Measurements from ENCODE around the gene SPATA31E1.
"Not testable (repeated sequence)": the region's sequence is repeated elsewhere in the genome, so short reads cannot be mapped to it uniquely, and the experiment has no call there.

The SPATA31E1 gene

GRCh38 chr9:87886933-87887505 is 4.3 kb downstream of the SPATA31E1 start:
- no peak for DNase-seq

DNA sequence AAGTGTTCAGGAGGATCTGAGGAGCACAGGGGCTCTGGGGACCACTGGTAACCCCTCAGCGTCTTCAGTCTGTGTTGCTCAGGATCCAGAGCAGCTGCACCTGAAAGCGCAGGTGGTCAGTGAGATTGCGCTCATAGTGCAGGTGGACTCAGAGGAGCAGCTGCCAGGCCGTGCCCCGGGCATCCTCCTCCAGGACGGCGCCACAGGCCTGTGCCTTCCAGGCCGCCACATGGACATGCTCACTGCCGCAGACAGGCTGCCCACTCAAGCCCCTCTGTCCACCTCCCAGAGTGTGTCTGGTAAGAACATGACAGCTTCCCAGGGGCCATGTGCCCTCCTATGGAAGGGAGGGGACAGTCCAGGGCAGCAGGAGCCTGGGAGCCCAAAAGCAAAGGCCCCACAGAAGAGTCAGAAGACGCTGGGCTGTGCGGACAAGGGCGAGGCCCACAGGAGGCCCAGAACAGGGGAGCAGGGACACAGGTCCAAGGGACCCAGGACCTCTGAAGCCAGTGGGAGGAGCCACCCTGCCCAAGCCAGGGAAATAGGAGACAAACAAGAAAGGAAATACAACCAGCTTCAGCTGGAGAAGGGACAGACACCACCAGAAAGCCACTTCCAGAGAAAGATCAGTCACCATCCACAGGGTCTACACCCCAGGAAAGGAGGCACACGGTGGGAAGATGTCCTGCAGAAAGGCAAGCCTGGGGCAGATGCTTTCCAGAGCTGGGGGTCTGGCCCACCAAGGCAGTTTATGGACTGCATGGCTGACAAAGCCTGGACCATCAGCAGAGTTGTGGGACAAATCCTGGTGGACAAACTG is 5.2 kb downstream of the SPATA31E1 start:
- no peak for DNase-seq

GRCh38 chr9:87888501-87888900 is 5.8 kb downstream of the SPATA31E1 start:
- DNase-seq = no peak

- no peak for DNase-seq
Observed at GRCh38 chr9:87889065-87889881, 6.6 kb downstream of the SPATA31E1 start.

DNA sequence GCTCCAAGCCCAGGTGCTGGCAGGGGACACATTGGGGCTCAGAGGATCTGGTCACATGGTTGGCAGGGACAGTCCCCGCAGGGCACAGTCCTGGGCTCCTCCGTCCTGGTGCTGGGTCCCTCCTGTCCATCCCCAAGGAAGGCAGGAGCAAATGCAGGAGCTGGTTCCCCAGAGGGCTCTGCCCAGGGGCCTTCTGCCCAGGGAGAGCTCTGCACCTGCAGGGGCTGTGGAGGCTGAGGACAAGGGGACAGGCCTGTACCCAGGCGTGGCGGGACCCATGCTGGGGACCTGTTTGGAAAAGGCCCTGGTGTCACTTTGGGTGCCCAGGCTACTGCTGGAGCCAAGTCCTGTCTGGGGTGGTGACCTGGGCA is 7.2 kb downstream of the SPATA31E1 start:
- DNase-seq = no peak

DNA sequence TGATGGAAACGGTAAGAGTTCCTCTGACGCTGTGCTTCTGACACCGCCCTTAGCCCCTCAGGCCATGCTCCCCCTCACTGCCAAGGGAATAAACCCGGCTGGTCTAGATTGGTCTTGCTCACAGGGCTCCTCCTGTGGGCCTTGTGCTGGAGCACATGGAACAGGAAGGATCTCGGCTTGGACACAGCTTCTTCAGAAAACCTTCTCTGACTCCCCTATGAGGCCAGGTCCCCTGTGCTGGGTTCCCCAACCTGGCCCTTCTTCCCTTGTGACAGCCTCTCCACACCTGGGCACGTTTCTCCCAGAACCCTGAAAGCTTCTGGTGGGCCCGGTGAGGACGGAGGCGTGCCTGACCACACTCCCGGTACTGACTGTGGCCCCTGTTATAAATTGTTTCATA is 8.2 kb downstream of the SPATA31E1 start:
- DNase-seq = no peak

DNA sequence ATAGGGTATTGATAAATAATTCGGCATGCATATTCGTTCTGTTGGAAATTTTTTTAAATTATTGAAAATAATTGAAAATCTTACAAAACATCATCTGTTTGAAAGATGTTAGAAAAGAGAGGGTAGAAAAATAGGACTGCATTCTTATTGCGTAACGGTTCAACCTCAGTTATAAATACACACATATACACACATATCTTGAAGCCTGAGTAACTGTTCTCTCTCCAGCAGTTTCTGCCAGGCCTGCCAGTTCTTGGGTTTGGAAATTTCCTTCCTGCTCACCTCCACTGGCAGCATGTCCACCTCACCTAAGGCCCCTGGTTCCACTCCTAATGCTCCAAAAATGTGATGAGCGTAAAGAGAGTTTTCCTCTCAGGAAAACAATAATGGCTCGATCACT is 9.1 kb downstream of the SPATA31E1 start:
- DNase-seq = no peak

GRCh38 chr9:87892956-87893355 is 10.3 kb downstream of the SPATA31E1 start:
- no peak for DNase-seq

DNA sequence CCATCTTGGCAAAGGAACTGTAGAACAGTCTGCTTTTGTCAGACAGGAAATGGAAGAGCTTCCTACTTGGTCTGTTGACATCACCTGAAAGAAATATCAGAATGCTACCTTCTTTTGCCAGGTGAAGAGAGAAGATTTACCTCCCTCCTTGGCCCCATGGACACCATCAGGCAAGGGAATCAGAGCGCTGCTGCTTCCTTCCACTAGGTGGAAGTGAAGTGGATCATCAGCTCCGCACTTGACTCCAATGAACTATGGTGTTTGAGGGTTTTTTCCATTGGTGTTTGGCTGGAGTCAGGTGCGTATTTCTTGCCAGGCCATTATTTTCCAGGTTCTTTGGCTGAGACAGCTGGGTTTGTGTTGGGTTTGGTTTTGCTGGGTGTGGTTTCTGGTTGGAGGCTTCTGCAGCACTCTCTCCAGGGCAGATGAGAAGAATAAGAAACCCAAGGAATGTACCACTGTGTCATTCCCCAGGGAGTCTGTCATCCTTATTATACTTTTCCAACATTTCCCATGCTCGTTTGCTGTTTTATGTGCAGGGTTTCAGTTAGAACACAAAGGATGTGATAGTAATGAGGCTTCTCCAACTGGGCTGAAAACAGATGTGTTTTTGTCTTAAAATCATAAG is 12.4 kb downstream of the SPATA31E1 start:
- DNase-seq = no peak

DNA sequence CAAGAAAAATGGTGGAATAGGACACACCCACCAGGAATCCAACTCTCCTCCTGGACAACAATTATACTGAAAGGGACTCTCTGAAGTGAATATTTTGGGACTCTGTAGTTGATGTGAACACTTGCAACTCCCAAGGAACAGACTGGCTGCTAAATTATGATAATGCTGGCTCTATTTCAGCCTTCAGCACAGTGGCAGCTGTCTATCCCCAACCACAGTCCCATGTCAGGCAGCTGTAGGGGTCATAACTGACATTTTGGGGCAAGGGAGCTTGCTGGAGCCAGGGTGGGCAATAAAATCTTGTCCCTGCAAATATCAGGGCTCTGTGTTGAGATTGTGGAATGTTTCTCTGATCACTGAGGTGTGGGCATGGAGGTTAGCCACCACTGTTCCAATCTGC is 14.2 kb downstream of the SPATA31E1 start:
- DNase-seq = no peak

GRCh38 chr9:87898151-87898550 is 15.5 kb downstream of the SPATA31E1 start:
- DNase-seq = no peak

DNA sequence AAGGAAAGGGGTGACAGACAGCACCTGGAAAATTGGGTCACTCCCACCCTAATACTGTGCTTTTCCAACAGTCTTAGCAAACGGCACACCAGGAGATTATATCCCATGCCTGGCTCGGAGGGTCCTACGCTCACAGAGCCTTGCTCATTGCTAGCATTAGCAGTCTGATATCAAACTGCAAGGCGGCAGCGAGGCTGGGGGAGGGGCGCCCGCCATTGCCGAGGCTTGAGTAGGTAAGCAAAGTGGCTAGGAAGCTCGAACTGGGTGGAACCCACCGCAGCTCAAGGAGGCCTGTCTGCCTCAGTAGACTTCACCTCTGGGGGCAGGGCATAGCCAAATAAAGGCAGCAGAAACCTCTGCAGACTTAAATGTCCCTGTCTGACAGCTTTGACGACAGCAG is 19.7 kb downstream of the SPATA31E1 start:
- DNase-seq = not testable (repeated sequence)

DNA sequence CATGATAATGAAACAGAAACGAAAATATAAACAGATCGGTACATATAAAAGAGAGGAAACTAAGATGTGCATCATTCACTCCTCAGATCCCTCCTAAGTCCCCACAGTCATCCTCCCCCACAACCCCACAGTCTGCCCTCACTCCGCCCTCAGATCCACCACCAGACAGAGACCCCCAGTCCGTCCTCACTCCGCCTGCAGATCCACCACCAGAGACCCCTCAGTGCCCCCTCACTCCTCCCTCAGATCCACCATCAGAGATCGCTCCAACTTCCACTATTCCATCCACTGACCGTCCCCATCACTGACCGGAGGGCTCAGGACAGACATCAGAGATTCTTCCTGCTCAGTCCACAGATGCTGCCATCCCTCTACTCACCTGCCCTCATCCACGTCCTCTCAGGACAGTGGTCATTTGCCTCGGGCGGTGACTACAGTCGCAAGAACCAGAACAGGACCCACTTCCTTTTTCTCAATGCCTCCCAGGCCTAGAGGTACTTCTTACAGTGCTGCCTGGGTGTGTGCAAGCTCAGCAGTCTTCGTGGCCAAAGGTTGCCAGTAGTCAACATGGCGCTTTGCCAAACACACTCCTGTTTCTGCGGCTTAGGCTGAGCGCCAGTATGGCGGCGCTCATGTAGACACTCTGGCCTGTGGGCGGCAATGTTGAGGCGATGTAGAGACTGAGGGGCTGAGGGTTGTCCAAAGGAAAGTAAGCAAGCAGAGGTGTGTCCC is 26.8 kb downstream of the SPATA31E1 start:
- DNase-seq = no peak

GRCh38 chr9:87910821-87911220 is 28.1 kb downstream of the SPATA31E1 start:
- no peak for DNase-seq

DNA sequence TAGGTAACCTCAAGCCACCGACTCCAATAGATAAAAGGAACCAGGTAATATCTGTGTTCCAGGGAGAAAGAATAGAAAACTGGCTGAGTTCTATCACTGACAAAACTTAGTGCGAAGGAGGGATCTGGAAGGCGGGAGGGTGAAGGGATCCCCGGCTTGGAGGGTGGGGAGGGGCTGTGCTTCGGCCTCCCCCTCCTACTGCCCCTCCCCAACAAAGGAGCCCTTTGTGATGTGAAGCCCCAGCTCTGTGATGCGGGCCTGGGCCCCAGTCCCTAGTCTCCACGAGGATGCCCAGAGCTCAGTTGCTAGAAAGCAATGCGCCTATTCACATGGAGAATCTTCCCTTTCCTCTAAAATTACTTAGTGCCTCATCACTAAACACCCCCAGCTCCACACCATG is 35.0 kb downstream of the SPATA31E1 start, which contains the start of gene SPATA31C1:
Gene SPATA31C1 (plus strand): TSS at position 301 of the 400 bp plus-strand sequence.
- not testable (repeated sequence) for DNase-seq

DNA sequence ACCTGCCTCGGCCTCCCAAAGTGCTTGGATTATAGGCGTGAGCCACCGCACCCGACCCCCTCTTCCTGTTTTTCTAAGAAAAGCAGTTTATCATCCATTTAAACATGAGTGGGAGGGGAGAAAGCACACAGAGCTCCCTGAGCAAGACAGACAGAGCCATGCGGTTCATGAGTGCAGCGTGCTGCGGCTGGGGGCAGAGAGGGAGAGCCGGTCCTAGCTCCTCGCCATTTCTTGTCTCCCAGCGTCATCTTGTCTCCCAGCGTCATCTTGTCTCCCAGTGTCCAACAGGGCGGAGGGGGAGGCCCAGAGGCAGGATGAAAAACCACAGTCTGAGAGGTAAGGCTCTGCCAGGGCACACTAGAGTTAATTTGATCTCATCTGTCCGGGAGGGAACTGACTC is 36.3 kb downstream of the SPATA31E1 start:
- DNase-seq = not testable (repeated sequence)

GRCh38 chr9:87921561-87921960 is 38.9 kb downstream of the SPATA31E1 start:
- not testable (repeated sequence) for DNase-seq

DNA sequence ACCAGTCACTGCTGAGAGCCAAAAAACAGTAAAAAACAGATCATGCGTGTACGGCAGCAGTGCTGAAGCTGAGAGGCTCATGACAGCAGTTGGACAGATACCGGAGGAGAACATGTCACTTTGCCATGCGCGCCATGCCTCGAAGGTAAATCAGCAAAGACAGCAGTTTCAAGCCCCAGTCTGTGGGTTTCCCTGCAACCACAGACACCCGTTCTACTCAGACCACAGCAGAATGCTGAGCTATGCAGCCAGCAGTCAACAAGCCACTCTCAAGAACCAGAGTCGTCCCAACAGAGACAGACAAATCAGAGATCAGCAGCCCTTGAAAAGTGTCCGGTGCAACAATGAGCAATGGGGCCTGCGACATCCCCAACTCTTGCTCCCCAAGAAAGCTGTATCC is 40.3 kb downstream of the SPATA31E1 start:
- not testable (repeated sequence) for DNase-seq

DNA sequence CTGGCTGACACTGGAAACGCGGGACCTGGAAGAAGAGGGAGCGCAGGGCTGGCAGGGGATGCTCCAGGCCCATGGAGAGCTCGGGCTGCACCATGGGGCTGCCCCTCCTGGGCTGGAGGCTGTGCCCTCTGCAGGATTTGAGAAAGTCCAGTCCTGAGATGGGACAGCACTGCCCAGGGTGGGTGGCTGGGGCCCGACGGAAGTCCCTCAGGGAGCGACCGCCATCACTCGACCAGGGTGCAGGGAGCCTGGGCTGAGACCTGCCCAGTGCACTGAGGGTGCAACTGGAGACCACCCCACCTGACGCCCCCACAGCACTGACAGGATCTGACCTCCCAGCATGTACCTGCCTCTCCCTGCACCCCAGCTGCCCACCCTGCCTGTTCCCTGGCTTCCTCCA is 42.2 kb downstream of the SPATA31E1 start:
- not testable (repeated sequence) for DNase-seq

- DNase-seq = not testable (repeated sequence)
Observed at GRCh38 chr9:87929152-87929551, 46.5 kb downstream of the SPATA31E1 start.

DNA sequence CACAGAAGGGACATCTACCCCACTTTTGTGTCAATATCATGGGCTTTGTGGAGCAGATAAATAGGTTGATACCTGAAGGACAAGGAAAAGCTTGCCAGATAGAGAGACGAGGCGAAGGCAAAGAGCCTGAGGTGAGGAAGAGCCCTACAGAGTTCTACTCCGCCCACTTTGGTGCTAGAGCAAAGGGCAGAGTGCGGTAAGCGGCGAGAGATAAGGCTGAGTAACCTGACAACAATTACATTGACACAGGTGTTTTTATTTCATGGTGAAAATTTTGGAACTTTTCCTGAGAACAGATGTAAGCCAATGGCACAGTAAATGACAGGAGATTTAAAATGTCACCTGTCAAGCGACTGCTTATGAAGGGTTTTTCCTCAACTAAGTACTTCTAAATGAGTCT is 51.8 kb downstream of the SPATA31E1 start:
- not testable (repeated sequence) for DNase-seq

DNA sequence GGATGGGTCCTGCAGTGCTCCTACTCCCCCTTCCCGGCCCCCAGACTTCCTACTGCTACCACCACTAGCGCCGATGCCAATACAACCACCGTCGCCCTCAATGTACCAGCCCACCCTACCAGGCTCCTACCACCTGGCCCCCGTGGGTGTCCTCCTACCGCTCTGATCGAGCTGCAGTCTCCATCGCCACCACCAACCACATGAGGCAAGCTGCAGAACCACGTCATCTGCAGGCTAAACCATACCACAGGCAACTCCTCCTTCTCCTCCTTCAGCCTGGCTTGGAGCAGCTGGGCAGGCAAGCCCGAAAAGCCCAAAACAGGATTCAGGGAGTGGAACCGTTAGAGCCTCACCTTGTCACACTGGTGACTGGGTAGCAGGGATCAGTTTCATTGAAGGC is 54.7 kb downstream of the SPATA31E1 start:
- not testable (repeated sequence) for DNase-seq

All from activated gamma-delta T cell treated with Interleukin-2 at 50 U/mL for 16 hours (primary cell).